Neuronal stem cell (in vitro differentiated cells): ENCODE measurements around the gene PTPRM.

Source experiments
- DNase-seq: peaks from one replicate; pipeline ENCODE4 v3.0.0-alpha.2; 2013; ENCODE audit warnings: low spot score
- H2AFZ ChIP-seq: one replicate; pipeline ENCODE4 v1.6.1; 2013; ENCODE audit warnings: mild to moderate bottlenecking, low read length, inconsistent platforms
- H2AK5ac ChIP-seq: 2 replicates; pipeline ENCODE4 v1.6.1; 2013; ENCODE audit warnings: low read depth, mild to moderate bottlenecking, inconsistent platforms, low read length, moderate library complexity, mixed read lengths
- H2BK120ac ChIP-seq: 2 replicates; pipeline ENCODE4 v1.6.1; 2013; ENCODE audit warnings: low read depth, mild to moderate bottlenecking, inconsistent platforms, low read length, moderate library complexity, mixed read lengths
- H2BK12ac ChIP-seq: one replicate; pipeline ENCODE4 v1.6.1; 2013; ENCODE audit warnings: low read length, inconsistent platforms
- H2BK15ac ChIP-seq: 2 replicates; pipeline ENCODE4 v1.6.1; 2013; ENCODE audit warnings: mild to moderate bottlenecking, low read length, inconsistent platforms, mixed read lengths
- H2BK5ac ChIP-seq: one replicate; pipeline ENCODE4 v1.6.1; 2013; ENCODE audit warnings: inconsistent platforms, mild to moderate bottlenecking, low read length, moderate library complexity
- H3K14ac ChIP-seq: one replicate; pipeline ENCODE4 v1.6.1; 2013; ENCODE audit warnings: low read length, inconsistent platforms
- H3K18ac ChIP-seq: 2 replicates; pipeline ENCODE4 v1.6.1; 2013; ENCODE audit warnings: low read length, inconsistent platforms
- H3K23ac ChIP-seq: 2 replicates; pipeline ENCODE4 v1.6.1; 2013; ENCODE audit warnings: low read depth, mild to moderate bottlenecking, mixed read lengths, low read length, inconsistent platforms; ENCODE audit not compliant: poor library complexity
- H3K27ac ChIP-seq: replicated peaks from 3 replicates; pipeline ENCODE4 v1.5.1; 2013; ENCODE audit warnings: low read length, inconsistent platforms
- H3K27me3 ChIP-seq, 3 experiments: 2 replicates each; pipeline ENCODE4 v1.6.1; 2013; ENCODE audit warnings: low read length in 3 of 3, mild to moderate bottlenecking in 2 of 3, inconsistent platforms in 1 of 3, low read depth in 1 of 3, mixed read lengths in 1 of 3, moderate library complexity in 1 of 3; ENCODE audit not compliant: control insufficient read depth in 3 of 3, insufficient read depth in 3 of 3
- H3K36me3 ChIP-seq, 2 donors: replicated peaks in 1 of 2; 2 replicates each; pipeline ENCODE4 v1.6.1; 2013; ENCODE audit warnings: low read length in 2 of 2; ENCODE audit not compliant: control insufficient read depth in 2 of 2, insufficient read depth in 2 of 2
- H3K4ac ChIP-seq: 2 replicates; pipeline ENCODE4 v1.6.1; 2013; ENCODE audit warnings: inconsistent platforms, mild to moderate bottlenecking, low read length, moderate library complexity
- H3K4me1 ChIP-seq, 2 donors: 1 replicate in 1 of 2; 2 replicates in 1 of 2; pipeline ENCODE4 v1.6.1; 2013; ENCODE audit warnings: low read length in 2 of 2, low read depth in 1 of 2; ENCODE audit not compliant: control insufficient read depth in 2 of 2, insufficient read depth in 1 of 2
- H3K4me2 ChIP-seq: one replicate; pipeline ENCODE4 v1.6.1; 2013; ENCODE audit warnings: mild to moderate bottlenecking, low read length, inconsistent platforms; ENCODE audit not compliant: insufficient read depth, poor library complexity, severe bottlenecking
- H3K4me3 ChIP-seq, 2 donors: 2 replicates each; pipeline ENCODE4 v1.5.1; 2013; ENCODE audit warnings: low read length in 2 of 2, mild to moderate bottlenecking in 2 of 2, inconsistent platforms in 1 of 2, moderate library complexity in 1 of 2
- H3K79me1 ChIP-seq: one replicate; pipeline ENCODE4 v1.6.1; 2013; ENCODE audit warnings: low read depth, mild to moderate bottlenecking, inconsistent platforms, low read length, moderate library complexity
- H3K9ac ChIP-seq: one replicate; pipeline ENCODE4 v1.6.1; 2013; ENCODE audit warnings: mild to moderate bottlenecking, low read depth, low read length, inconsistent platforms; ENCODE audit not compliant: poor library complexity
- H3K9me3 ChIP-seq, 2 donors: replicated peaks in 1 of 2; 2 replicates each; pipeline versions ENCODE3 to v1.6.1; 2013; ENCODE audit warnings: low read length in 2 of 2, mild to moderate bottlenecking in 2 of 2, inconsistent platforms in 1 of 2, low read depth in 1 of 2, mixed read lengths in 1 of 2, moderate library complexity in 1 of 2; ENCODE audit not compliant: control insufficient read depth in 2 of 2, insufficient read depth in 1 of 2
- H4K8ac ChIP-seq: one replicate; pipeline ENCODE4 v1.6.1; 2013; ENCODE audit warnings: low read depth, mild to moderate bottlenecking, inconsistent platforms, low read length, moderate library complexity
- H4K91ac ChIP-seq: one replicate; pipeline ENCODE4 v1.6.1; 2013; ENCODE audit warnings: low read length, low read depth, mild to moderate bottlenecking, inconsistent platforms; ENCODE audit not compliant: poor library complexity
- WGBS, 2 donors: extraction: QIAGEN DNeasy Blood & Tissue Kit; methylation state at CpG; one replicate each; pipeline ENCODE4 v1.1.7; 2013; ENCODE audit warnings: missing lambda C conversion rate in 2 of 2, mixed read lengths in 1 of 2; ENCODE audit not compliant: insufficient read length in 2 of 2, insufficient replicate concordance in 1 of 2; ENCODE audit errors: extremely low coverage in 2 of 2; 5-methylcytosine and 5-hydroxymethylcytosine counted together

Gene PTPRM

DNA sequence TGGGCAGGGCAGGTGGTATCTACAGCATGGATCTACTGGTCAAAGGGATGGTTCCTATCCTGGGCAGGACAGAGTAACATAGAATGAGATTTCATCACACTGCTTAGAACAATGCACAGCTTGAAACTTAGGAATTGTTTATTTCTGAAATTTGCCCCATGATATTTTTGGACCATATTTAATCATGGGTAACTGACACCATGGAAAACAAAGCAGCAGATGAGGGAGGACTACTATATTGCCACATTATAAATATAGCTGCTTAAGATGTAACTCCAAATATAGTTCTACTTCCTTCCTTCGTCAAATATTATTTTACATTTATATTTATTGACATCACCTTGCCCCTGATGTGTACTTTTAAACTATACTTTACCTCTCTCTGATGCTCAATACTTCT, 254.7 kb downstream of the PTPRM start:
- 100% methylated on average over 1 of the region's 1 CpG; no CpG with 5 or more reads in 1 of the 2 donors for WGBS, 2 donors
- no peak overlapping the region for H2BK15ac ChIP-seq
- no peaks in the 10 kb centered on the region for H3K36me3 ChIP-seq
- H2AFZ ChIP-seq = peak overlapping the region; percentile 76
- no peak overlapping the region for H3K4me2 ChIP-seq
- no peak overlapping the region for H3K4me3 ChIP-seq
- peaks cover 16 to 32% of the 10 kb centered on the region in 2 donors for H3K4me1 ChIP-seq
- H3K9me3 ChIP-seq = no peaks in the 10 kb centered on the region
- H2BK5ac ChIP-seq = no peak overlapping the region
- H3K4ac ChIP-seq = no peak overlapping the region
- DNase-seq = no peak
- H2BK120ac ChIP-seq = no peak overlapping the region
- no peak overlapping the region for H2AK5ac ChIP-seq
- no peaks in the 10 kb centered on the region for H3K27me3 ChIP-seq
- no peak overlapping the region for H3K18ac ChIP-seq
- H4K91ac ChIP-seq = no peak overlapping the region
- no peak overlapping the region for H3K27ac ChIP-seq
- no peak overlapping the region for H3K23ac ChIP-seq
- H3K79me1 ChIP-seq = no peaks in the 10 kb centered on the region
- no peak overlapping the region for H2BK12ac ChIP-seq
- H3K14ac ChIP-seq = no peak overlapping the region
- H3K9ac ChIP-seq = no peak overlapping the region
- no peak overlapping the region for H4K8ac ChIP-seq

DNA sequence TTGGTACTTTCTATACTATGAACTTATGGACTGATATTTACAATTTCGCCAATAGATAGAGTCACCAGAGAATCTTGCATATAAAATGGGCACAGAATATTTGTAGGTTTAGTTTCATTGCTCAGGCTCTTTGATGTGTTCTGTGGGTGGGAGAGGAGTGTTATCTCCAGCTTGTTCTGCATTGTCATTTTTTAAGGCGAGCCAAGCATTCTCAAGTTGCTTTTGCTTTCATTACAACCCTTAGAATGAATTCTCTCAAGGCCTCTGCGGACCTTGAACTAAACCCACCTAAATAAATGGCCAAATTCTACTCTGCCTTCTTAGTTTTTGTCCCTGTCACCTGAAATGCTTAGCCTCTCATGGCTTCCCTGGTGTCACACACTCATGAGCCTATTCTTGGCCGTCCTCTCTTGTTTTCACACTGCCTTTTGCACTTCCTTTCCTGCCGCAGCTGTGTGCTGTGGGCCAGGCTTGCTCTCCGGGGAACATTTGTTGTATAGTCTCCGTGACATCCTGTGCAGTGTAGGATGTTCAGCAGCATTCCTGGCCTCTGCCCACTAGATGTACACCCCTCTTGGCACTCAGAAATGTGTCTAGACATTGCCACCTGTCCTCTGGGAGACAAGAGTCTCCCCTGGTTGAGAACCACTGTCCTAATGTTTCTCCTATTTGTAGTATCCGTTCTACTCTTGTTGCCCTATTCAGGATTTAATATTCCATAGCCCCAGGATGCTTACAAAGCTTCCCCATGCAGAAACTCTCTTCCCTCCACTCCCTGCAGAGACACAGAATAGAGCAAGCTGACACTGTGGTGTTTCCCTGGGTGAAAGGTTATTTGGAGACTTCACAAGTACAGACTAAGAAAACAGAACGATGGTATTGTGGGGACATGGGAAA, 255.6 kb downstream of the PTPRM start:
- H3K27ac ChIP-seq = peak overlapping the region; percentile 51
- H3K9ac ChIP-seq = no peak overlapping the region
- peak overlapping the region in 1 of 2 donors; percentile 34 for H3K4me3 ChIP-seq
- no peak overlapping the region for H3K4me2 ChIP-seq
- H3K14ac ChIP-seq = no peak overlapping the region
- no peak overlapping the region for H4K91ac ChIP-seq
- no peak overlapping the region for H2BK15ac ChIP-seq
- H2AK5ac ChIP-seq = no peak overlapping the region
- DNase-seq = no peak
- no peak overlapping the region for H3K4ac ChIP-seq
- no peak overlapping the region for H2BK5ac ChIP-seq
- H3K27me3 ChIP-seq = no peaks in the 10 kb centered on the region
- no peaks in the 10 kb centered on the region for H3K36me3 ChIP-seq
- no peak overlapping the region for H2BK120ac ChIP-seq
- H3K79me1 ChIP-seq = no peaks in the 10 kb centered on the region
- no peak overlapping the region for H3K23ac ChIP-seq
- H3K4me1 ChIP-seq = peaks cover 16 to 32% of the 10 kb centered on the region in 2 donors
- peak overlapping the region; percentile 76 for H2AFZ ChIP-seq
- no peak overlapping the region for H4K8ac ChIP-seq
- no peak overlapping the region for H3K18ac ChIP-seq
- WGBS, 2 donors = no CpG with 5 or more reads among the region's 9 CpGs
- no peaks in the 10 kb centered on the region for H3K9me3 ChIP-seq
- no peak overlapping the region for H2BK12ac ChIP-seq

DNA sequence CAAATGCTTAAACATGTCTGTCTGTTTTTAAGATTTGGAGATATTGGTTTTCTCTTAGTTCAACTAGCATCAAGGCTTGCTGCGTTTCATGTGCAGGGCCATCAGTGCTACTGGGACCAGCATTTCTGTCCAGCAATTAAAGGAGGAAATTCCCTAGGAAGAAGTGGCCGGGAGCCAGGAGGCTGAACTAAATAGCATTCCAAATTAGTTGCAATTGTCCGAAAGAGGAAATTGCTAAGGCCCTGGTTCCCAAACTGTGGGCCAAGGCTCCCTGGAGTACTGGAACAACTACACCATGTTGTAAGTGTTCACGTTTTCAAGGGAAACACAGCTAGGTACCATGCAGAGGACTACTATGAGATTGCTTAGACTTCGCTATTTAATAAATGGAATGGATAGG, 257.9 kb downstream of the PTPRM start:
- Histone ChIP-seq H3K4me3 (no peak overlapping the region), H2BK12ac (no peak overlapping the region), H2BK15ac (no peak overlapping the region), H3K36me3 (no peaks in the 10 kb centered on the region), H3K27me3 (no peaks in the 10 kb centered on the region), H2AFZ (peak overlapping the region; percentile 32), H3K79me1 (no peaks in the 10 kb centered on the region), H3K14ac (no peak overlapping the region), H3K4ac (no peak overlapping the region), H3K9me3 (no peaks in the 10 kb centered on the region), H3K4me1 (peaks cover 15 to 32% of the 10 kb centered on the region in 2 donors), H4K91ac (no peak overlapping the region), H3K9ac (no peak overlapping the region), H2BK120ac (no peak overlapping the region), H2AK5ac (no peak overlapping the region), H3K23ac (no peak overlapping the region), H3K27ac (no peak overlapping the region), H3K18ac (no peak overlapping the region), H4K8ac (no peak overlapping the region), H3K4me2 (no peak overlapping the region), H2BK5ac (no peak overlapping the region)
- no peak for DNase-seq
- WGBS, 2 donors = no CpG with 5 or more reads among the region's 5 CpGs

DNA sequence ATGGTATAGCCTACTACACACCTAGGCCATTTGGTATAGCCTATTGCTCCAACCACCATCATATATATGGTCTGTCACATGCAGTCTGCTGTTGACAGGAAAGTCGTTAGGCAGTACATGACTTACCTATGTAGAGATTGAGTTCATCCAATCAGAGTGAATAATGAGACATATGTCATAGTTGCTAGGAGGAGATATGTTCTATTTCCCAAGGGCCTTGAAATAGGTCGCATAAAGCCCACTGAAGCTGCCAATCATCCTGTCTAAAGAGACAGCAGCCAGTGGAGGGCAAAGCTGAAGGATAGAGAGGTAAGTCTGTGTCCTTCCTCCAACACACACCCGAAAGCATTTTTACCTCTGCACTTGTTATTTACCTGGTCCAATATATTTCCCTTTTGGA, 263.4 kb downstream of the PTPRM start:
- WGBS, 2 donors = no CpG with 5 or more reads among the region's 3 CpGs

More for the DNA sequence above, 263.4 kb downstream of the PTPRM start:
- H2BK120ac ChIP-seq = no peak overlapping the region
- H3K18ac ChIP-seq = no peak overlapping the region
- H2AFZ ChIP-seq = no peak overlapping the region
- no peak overlapping the region for H3K9ac ChIP-seq
- no peak overlapping the region for H2BK15ac ChIP-seq
- no peak overlapping the region for H2BK12ac ChIP-seq
- H4K91ac ChIP-seq = no peak overlapping the region
- no peak overlapping the region for H3K23ac ChIP-seq
- H2AK5ac ChIP-seq = no peak overlapping the region
- no peak overlapping the region for H3K27ac ChIP-seq
- H3K4me3 ChIP-seq = no peak overlapping the region
- no peaks in the 10 kb centered on the region for H3K36me3 ChIP-seq
- H3K9me3 ChIP-seq = peaks cover 0 to 6% of the 10 kb centered on the region in 2 donors
- H4K8ac ChIP-seq = no peak overlapping the region
- DNase-seq = no peak
- H2BK5ac ChIP-seq = no peak overlapping the region
- H3K4me1 ChIP-seq = no peaks in the 10 kb centered on the region
- no peak overlapping the region for H3K4me2 ChIP-seq
- H3K79me1 ChIP-seq = no peaks in the 10 kb centered on the region
- H3K14ac ChIP-seq = no peak overlapping the region
- no peak overlapping the region for H3K4ac ChIP-seq
- no peaks in the 10 kb centered on the region for H3K27me3 ChIP-seq
